Activated naive CD8-positive, alpha-beta T cell treated with anti-CD3 and anti-CD28 coated beads, Interleukin-2, amount 10 ng/mL, durations not matched to agents 7 days and 5 days (primary cell): ENCODE measurements around the gene MON1B. TPM values are rescaled to one million over a fixed set of nuclear protein-coding genes. Genes with fewer than 3 reads are reported as not detected.
"Not testable (repeated sequence)": the region's sequence is repeated elsewhere in the genome, so short reads cannot be mapped to it uniquely, and the experiment has no call there.

Experiments
- ATAC-seq: fragments of 150-1000 bp; cut with Tn5 transposase; one replicate; pipeline ENCODE4 v1.10.0; 2021; ENCODE audit warnings: low read depth, moderate library complexity
- POLR2A ChIA-PET: fragments of 350-600 bp; sonication (Branson Sonifier 250); formaldehyde crosslinking; loops from one replicate; lab custom pipeline; 2021; ENCODE audit warnings: antibody characterized with exemption; lab: Charles Lee
- DNase-seq: peaks from one replicate; pipeline ENCODE4 v3.0.0; 2021
- H3K27ac Mint-ChIP-seq: one replicate; pipeline ENCODE4 v1.8.0; 2022; ENCODE audit warnings: mild to moderate bottlenecking, mixed read lengths
- H3K27me3 Mint-ChIP-seq: one replicate; pipeline ENCODE4 v1.8.0; 2022; ENCODE audit warnings: mild to moderate bottlenecking, moderate library complexity, mixed read lengths
- H3K36me3 Mint-ChIP-seq: one replicate; pipeline ENCODE4 v1.8.0; 2021; ENCODE audit warnings: mild to moderate bottlenecking, mixed read lengths
- H3K4me1 Mint-ChIP-seq: one replicate; pipeline ENCODE4 v1.8.0; 2021; ENCODE audit warnings: mixed read lengths
- H3K4me3 Mint-ChIP-seq: one replicate; pipeline ENCODE4 v1.8.0; 2022; ENCODE audit warnings: mild to moderate bottlenecking, moderate library complexity, mixed read lengths
- H3K9me3 Mint-ChIP-seq: one replicate; pipeline ENCODE4 v1.8.0; 2021; ENCODE audit warnings: mixed read lengths
- total RNA-seq, 2 experiments: library from RNA; stranded (reverse); gene quantifications; one replicate each; pipeline ENCODE4 v1.2.3, GENCODE V29; 2021

The MON1B gene
- total RNA-seq, 2 experiments from 2014 or later = 83.0 to 84.7 TPM

GRCh38 chr16:77234611-77235010 is 43.6 kb downstream of the MON1B start:
- POLR2A ChIA-PET = no interaction called here
- Mint-ChIP-seq H3K9me3 (no peaks in the 10 kb centered on the region), H3K4me1 (peaks cover 5% of the 10 kb centered on the region), H3K27ac (no peak overlapping the region), H3K36me3 (no peaks in the 10 kb centered on the region), H3K4me3 (no peak overlapping the region), H3K27me3 (peaks cover 15% of the 10 kb centered on the region)
- ATAC-seq (no peak), DNase-seq (no peak)

GRCh38 chr16:77236063-77236511 is 45.1 kb downstream of the MON1B start:
- no peaks in the 10 kb centered on the region for H3K36me3 Mint-ChIP-seq
- H3K4me1 Mint-ChIP-seq = peaks cover 5% of the 10 kb centered on the region
- DNase-seq (peak; percentile 89), ATAC-seq (peak; percentile 99)
- H3K4me3 Mint-ChIP-seq = peak overlapping the region; percentile 45
- H3K9me3 Mint-ChIP-seq = no peaks in the 10 kb centered on the region
- no peak overlapping the region for H3K27ac Mint-ChIP-seq
- H3K27me3 Mint-ChIP-seq = peaks cover 13% of the 10 kb centered on the region
- POLR2A ChIA-PET = no interaction called here

- peaks cover 13% of the 10 kb centered on the region for H3K27me3 Mint-ChIP-seq
- no peak overlapping the region for H3K4me3 Mint-ChIP-seq
- H3K27ac Mint-ChIP-seq = no peak overlapping the region
- no peak for DNase-seq
- H3K36me3 Mint-ChIP-seq = no peaks in the 10 kb centered on the region
- no peaks in the 10 kb centered on the region for H3K9me3 Mint-ChIP-seq
- POLR2A ChIA-PET = no interaction called here
- peaks cover 5% of the 10 kb centered on the region for H3K4me1 Mint-ChIP-seq
- ATAC-seq = no peak
Observed at GRCh38 chr16:77238593-77238992, 47.6 kb downstream of the MON1B start.

GRCh38 chr16:77242471-77242870 is 51.5 kb downstream of the MON1B start:
- ATAC-seq, H3K4me1 Mint-ChIP-seq, H3K36me3 Mint-ChIP-seq, H3K27ac Mint-ChIP-seq, H3K9me3 Mint-ChIP-seq, DNase-seq, H3K27me3 Mint-ChIP-seq, POLR2A ChIA-PET, H3K4me3 Mint-ChIP-seq: not testable (repeated sequence)

GRCh38 chr16:77246150-77246549 is 55.2 kb downstream of the MON1B start:
- H3K9me3 Mint-ChIP-seq = no peaks in the 10 kb centered on the region
- H3K27ac Mint-ChIP-seq = no peak overlapping the region
- no peak overlapping the region for H3K4me3 Mint-ChIP-seq
- H3K36me3 Mint-ChIP-seq = no peaks in the 10 kb centered on the region
- ATAC-seq (no peak), DNase-seq (no peak)
- H3K27me3 Mint-ChIP-seq = no peaks in the 10 kb centered on the region
- POLR2A ChIA-PET = no interaction called here
- H3K4me1 Mint-ChIP-seq = no peaks in the 10 kb centered on the region

- no peaks in the 10 kb centered on the region for H3K36me3 Mint-ChIP-seq
- POLR2A ChIA-PET = no interaction called here
- H3K9me3 Mint-ChIP-seq = no peaks in the 10 kb centered on the region
- no peaks in the 10 kb centered on the region for H3K4me1 Mint-ChIP-seq
- ATAC-seq = no peak
- no peak overlapping the region for H3K4me3 Mint-ChIP-seq
- DNase-seq = no peak
- no peak overlapping the region for H3K27ac Mint-ChIP-seq
- peaks cover 3% of the 10 kb centered on the region for H3K27me3 Mint-ChIP-seq
Observed at GRCh38 chr16:77250400-77250799, 59.4 kb downstream of the MON1B start.

Other genes with a start within 250 kb of the MON1B start
- 10 to 100 TPM; 13.3 to 17.1 TPM for gene SYCE1L, start 8.2 kb downstream of the MON1B start, total RNA-seq
- not detected for gene ADAMTS18, start 243.8 kb downstream of the MON1B start, total RNA-seq